Endothelial cell of umbilical vein (primary cell): Measurements from ENCODE around the gene AKR7A2. TPM values are rescaled to one million over a fixed set of nuclear protein-coding genes. Genes with fewer than 3 reads are reported as not detected.

Experiments used
- BruUV-seq: library from RNA; stranded (reverse); fragments of 400-500 nt; replicated peaks from 2 replicates; lab custom pipeline; 2021; lab: Mats Ljungman, UMichigan
- CTCF ChIA-PET: fragments of 300-600, 350-600 bp; sonication (Branson Sonifier 250); formaldehyde crosslinking; loops from one replicate; lab custom pipeline; 2021; ENCODE audit warnings: antibody characterized with exemption, inconsistent platforms; lab: Charles Lee
- POLR2A ChIA-PET: fragments of 300-600, 350-600 bp; sonication (Branson Sonifier 250); formaldehyde crosslinking; loops from one replicate; lab custom pipeline; 2021; ENCODE audit warnings: antibody characterized with exemption, inconsistent platforms; lab: Charles Lee
- DNase-seq: peaks from one replicate; pipeline ENCODE4 v3.0.0-alpha.2; 2011; ENCODE audit warnings: low read depth, low spot score
- FAIRE-seq: peaks from 2 replicates; lab custom pipeline; 2011; peaks lifted over from hg19 to GRCh38; lab: Jason Lieb, UNC
- H2AFZ ChIP-seq: 2 replicates; pipeline ENCODE4 v1.6.0; 2012; ENCODE audit warnings: low read depth, low read length, control low read depth, inconsistent platforms
- H3K27ac ChIP-seq: 2 replicates; pipeline ENCODE4 v1.5.1; 2011; ENCODE audit warnings: low read depth, mild to moderate bottlenecking, control low read depth, low read length, moderate library complexity; ENCODE audit not compliant: insufficient read depth
- H3K27me3 ChIP-seq, 2 experiments: 2 replicates each; pipeline versions ENCODE4 v1.6.0 to v1.6.1; 2011; ENCODE audit warnings: low read length in 2 of 2, mixed read lengths in 1 of 2; ENCODE audit not compliant: control insufficient read depth in 2 of 2, insufficient read depth in 2 of 2
- H3K36me3 ChIP-seq, 2 experiments: 2 replicates in 1 of 2; 3 replicates in 1 of 2; pipeline ENCODE4 v1.5.1; 2011; ENCODE audit warnings: low read length in 2 of 2, mild to moderate bottlenecking in 1 of 2, moderate library complexity in 1 of 2; ENCODE audit not compliant: control insufficient read depth in 2 of 2, insufficient read depth in 2 of 2; ENCODE audit errors: extremely low read depth in 1 of 2
- H3K4me1 ChIP-seq: 3 replicates; pipeline ENCODE4 v1.5.1; 2011; ENCODE audit warnings: mild to moderate bottlenecking, low read length; ENCODE audit not compliant: control insufficient read depth, insufficient read depth; ENCODE audit errors: extremely low read depth
- H3K4me2 ChIP-seq: 2 replicates; pipeline ENCODE4 v1.6.1; 2011; ENCODE audit warnings: low read length, control low read depth, mixed read lengths; ENCODE audit not compliant: insufficient read depth
- H3K4me3 ChIP-seq, 3 experiments: fragments of 200-600 bp in 1 of 3; sonication (generic), shearing (Covaris generic) in 1 of 3; replicated peaks in 1 of 3; 2 replicates each; pipeline ENCODE4 v1.5.1; 2011 to 2016; ENCODE audit warnings: control low read depth in 3 of 3, low read length in 3 of 3, mild to moderate bottlenecking in 2 of 3, inconsistent platforms in 1 of 3, low read depth in 1 of 3, moderate library complexity in 1 of 3; ENCODE audit not compliant: insufficient read depth in 1 of 3
- H3K79me2 ChIP-seq: 2 replicates; pipeline ENCODE4 v1.6.0; 2012; ENCODE audit warnings: low read length, inconsistent platforms; ENCODE audit not compliant: control insufficient read depth, insufficient read depth
- H3K9ac ChIP-seq: replicated peaks from 2 replicates; pipeline ENCODE3; 2011; ENCODE audit warnings: low read length, control low read depth; ENCODE audit not compliant: insufficient read depth; ENCODE audit errors: extremely low read depth
- H3K9me1 ChIP-seq: replicated peaks from 3 replicates; pipeline ENCODE4 v1.6.0; 2011; ENCODE audit warnings: mild to moderate bottlenecking, low read length; ENCODE audit not compliant: control insufficient read depth, insufficient read depth; ENCODE audit errors: extremely low read depth
- H3K9me3 ChIP-seq: replicated peaks from 2 replicates; pipeline ENCODE4 v1.5.1; 2012; ENCODE audit warnings: low read length, inconsistent platforms; ENCODE audit not compliant: control insufficient read depth, insufficient read depth
- H4K20me1 ChIP-seq: replicated peaks from 2 replicates; pipeline ENCODE3; 2011; ENCODE audit warnings: mild to moderate bottlenecking, low read length; ENCODE audit not compliant: control insufficient read depth, insufficient read depth; ENCODE audit errors: extremely low read depth
- CTCF ChIP-seq, 2 donors: IDR thresholded peaks; 1 replicate in 1 of 2; 2 replicates in 1 of 2; pipeline ENCODE4 v1.5.1; 2011; ENCODE audit warnings: low read length in 2 of 2, mild to moderate bottlenecking in 2 of 2, moderate library complexity in 2 of 2, control low read depth in 1 of 2, inconsistent platforms in 1 of 2, low read depth in 1 of 2; ENCODE audit not compliant: insufficient read depth in 1 of 2; ENCODE audit errors: extremely low read depth in 1 of 2
- EZH2 ChIP-seq: IDR thresholded peaks from 2 replicates; pipeline ENCODE4 v1.6.1; 2012; ENCODE audit warnings: borderline replicate concordance, low read depth, mild to moderate bottlenecking, moderate library complexity, low read length, inconsistent platforms; ENCODE audit not compliant: severe bottlenecking
- FOS ChIP-seq: IDR thresholded peaks from 2 replicates; pipeline ENCODE4 v1.6.1; 2011; ENCODE audit warnings: mild to moderate bottlenecking, low read length, moderate library complexity, borderline replicate concordance; ENCODE audit not compliant: insufficient read depth
- GATA2 ChIP-seq: IDR thresholded peaks from 2 replicates; pipeline ENCODE4 v1.7.0; 2011; ENCODE audit warnings: low read depth, mild to moderate bottlenecking, moderate library complexity, mixed read lengths, low read length; ENCODE audit not compliant: insufficient read length, insufficient read depth
- JUN ChIP-seq: IDR thresholded peaks from 2 replicates; pipeline ENCODE4 v1.6.1; 2011; ENCODE audit warnings: borderline replicate concordance, low read depth; ENCODE audit not compliant: insufficient read length, insufficient read depth
- MYC ChIP-seq: IDR thresholded peaks from one replicate; pipeline ENCODE4 v1.6.1; 2011; ENCODE audit warnings: mild to moderate bottlenecking, low read depth, low read length
- POLR2A ChIP-seq: IDR thresholded peaks from 2 replicates; pipeline ENCODE4 v1.6.1; 2012; ENCODE audit warnings: low read depth, mild to moderate bottlenecking, control low read depth, low read length
- POLR2AphosphoS5 ChIP-seq: IDR thresholded peaks from 2 replicates; pipeline ENCODE4 v1.6.1; 2012; ENCODE audit warnings: low read depth, mild to moderate bottlenecking, control low read depth, low read length, moderate library complexity; ENCODE audit not compliant: insufficient read depth
- dilution Hi-C: fragments of 300-500 bp; cut with MboI; formaldehyde crosslinking; loops from one replicate; pipeline ENCODE4 v1.15.0; 2019; ENCODE audit warnings: low sequenced_read_pairs; ENCODE audit not compliant: extremely low pct_ligation_motif_present
- intact Hi-C: fragments of 100-400 bp; cut with micrococcal nuclease; formaldehyde crosslinking; loops from one replicate; pipeline ENCODE4 v1.10.0; 2022
- polyA plus RNA-seq, 4 experiments: library from polyadenylated mRNA; depleted of rRNA in 3 of 4; stranded (reverse) in 3 of 4; unstranded in 1 of 4; fragments of >200 nt; gene quantifications; 2 replicates each; pipeline versions ENCODE4 v1.2.1 to v1.2.3, GENCODE V29; 2011 to 2012; ENCODE audit warnings: missing spikeins in 1 of 4
- small RNA-seq: library from RNA; depleted of rRNA; stranded (forward); fragments of <200 nt; gene quantifications from one replicate; pipeline ENCODE3, GENCODE V24; 2012; ENCODE audit warnings: low replicate concordance, low read depth; ENCODE audit not compliant: insufficient read depth, insufficient read length
- total RNA-seq: library from RNA; stranded (reverse); gene quantifications from 2 replicates; pipeline ENCODE4 v1.2.3, GENCODE V29; 2021
- TF ChIP-seq, protein P1 (sequence below): IDR thresholded peaks from 2 replicates; pipeline ENCODE4 v1.6.1; 2011; ENCODE audit not compliant: insufficient read depth, insufficient read length

The AKR7A2 gene
- total and polyA plus RNA-seq, 2 donors (not counting 3 experiments of a cell fraction or from before 2014, with no cell fraction given): 48.0 to 70.7 TPM

GRCh38 chr1:19254416-19254815 is 57.5 kb downstream of the AKR7A2 start:
- POLR2A ChIA-PET: interaction anchor here (0.7 kb wide), 1 partner anchor 43 kb away, joined by 3 read pairs; no protein-coding TSS in a partner anchor

More at GRCh38 chr1:19254416-19254815, 57.5 kb downstream of the AKR7A2 start:
- H3K4me3 ChIP-seq: no peak overlapping the region
- no peak overlapping the region for H3K27ac ChIP-seq
- no peak overlapping the region for H3K9ac ChIP-seq
- no TSS peak for BruUV-seq
- peaks cover 57% of the 10 kb centered on the region for H3K79me2 ChIP-seq
- no peak overlapping the region for H2AFZ ChIP-seq
- peaks cover 18% of the 10 kb centered on the region for H3K4me1 ChIP-seq
- TF ChIP-seq CTCF (IDR thresholded peaks at IDR 0.05; ENCODE audit: extremely low read depth in 1 of 2, insufficient read depth in 1 of 2, low read depth in 1 of 2, low read length in 2 of 2): no peak
- TF ChIP-seq EZH2: no peak
- no peak for TF ChIP-seq JUN
- no peak for TF ChIP-seq MYC
- TF ChIP-seq, protein P1, sequence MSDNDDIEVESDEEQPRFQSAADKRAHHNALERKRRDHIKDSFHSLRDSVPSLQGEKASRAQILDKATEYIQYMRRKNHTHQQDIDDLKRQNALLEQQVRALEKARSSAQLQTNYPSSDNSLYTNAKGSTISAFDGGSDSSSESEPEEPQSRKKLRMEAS: no peak
- no peak for TF ChIP-seq POLR2AphosphoS5
- no peak for TF ChIP-seq GATA2
- TF ChIP-seq POLR2A: no peak
- no peak for TF ChIP-seq FOS
- no peak for DNase-seq
- H3K9me1 ChIP-seq: no peaks in the 10 kb centered on the region
- intact Hi-C loops: loop anchor here (5.0 to 10.0 kb wide), 2 partner anchors 88 to 340 kb away; a partner anchor contains a TSS
- H4K20me1 ChIP-seq: no peaks in the 10 kb centered on the region
- no peaks in the 10 kb centered on the region for H3K9me3 ChIP-seq
- CTCF ChIA-PET: interaction anchor here (0.7 to 1.6 kb wide), 2 partner anchors 14 to 399 kb away, joined by 3 to 8 read pairs; no protein-coding TSS in a partner anchor
- dilution Hi-C loops: no loop called here
- no peak overlapping the region for H3K4me2 ChIP-seq
- no peak for FAIRE-seq
- no peaks in the 10 kb centered on the region for H3K27me3 ChIP-seq
- H3K36me3 ChIP-seq: peaks cover 11 to 21% of the 10 kb centered on the region in 2 experiments

Small RNA genes within 50 kb of the gene (small RNA-seq; reads per million reads assigned to genes)
- not detected for gene RNU6-1099P

Other genes starting within 250 kb of the AKR7A2 start
- 146 and 150 TPM in 2 replicates for gene UBR4, start 101.9 kb downstream of the AKR7A2 start, total RNA-seq
- 125 and 128 TPM in 2 replicates for gene UBR4, start 101.9 kb downstream of the AKR7A2 start, polyA plus RNA-seq
- 77.5 and 84.8 TPM in 2 replicates for gene EMC1, start 60.6 kb downstream of the AKR7A2 start, total RNA-seq
- gene EMC1, start 60.6 kb downstream of the AKR7A2 start, polyA plus RNA-seq: 164 and 169 TPM in 2 replicates
- gene MRTO4, start 60.3 kb downstream of the AKR7A2 start, total RNA-seq: 47.7 and 49.4 TPM in 2 replicates
- 27.2 and 33.6 TPM in 2 replicates for gene MRTO4, start 60.3 kb downstream of the AKR7A2 start, polyA plus RNA-seq
- gene AKR7A3, start 23.4 kb downstream of the AKR7A2 start, total RNA-seq: 0.49 and 0.85 TPM in 2 replicates
- 0.50 and 0.51 TPM in 2 replicates for gene AKR7A3, start 23.4 kb downstream of the AKR7A2 start, polyA plus RNA-seq
- 15.3 and 17.6 TPM in 2 replicates for gene SLC66A1, start 182 bp upstream of the AKR7A2 start, total RNA-seq
- gene SLC66A1, start 182 bp upstream of the AKR7A2 start, polyA plus RNA-seq: 32.6 and 42.1 TPM in 2 replicates
- gene CAPZB, start 173.4 kb upstream of the AKR7A2 start, total RNA-seq: 339 and 347 TPM in 2 replicates
- gene CAPZB, start 173.4 kb upstream of the AKR7A2 start, polyA plus RNA-seq: 145 and 196 TPM in 2 replicates